Neural cell (in vitro differentiated cells): Measurements from ENCODE around the gene SMAD1.
"Not testable (repeated sequence)": the region's sequence is repeated elsewhere in the genome, so short reads cannot be mapped to it uniquely, and the experiment has no call there.

Experiments
- EP300 ChIP-seq: fragments of 450-650 bp; conservative IDR thresholded peaks from 2 replicates; pipeline ENCODE4 v1.6.1; 2014; ENCODE audit warnings: antibody characterized with exemption, mild to moderate bottlenecking, moderate library complexity; ENCODE audit not compliant: poor library complexity, severe bottlenecking
- EZH2 ChIP-seq: fragments of 200-600, 300-800 bp; shearing (Covaris generic), sonication (generic); IDR thresholded peaks from 2 replicates; pipeline ENCODE4 v1.6.1; 2014; ENCODE audit warnings: antibody characterized with exemption, low read length, borderline replicate concordance, mild to moderate bottlenecking; ENCODE audit not compliant: insufficient read depth, poor library complexity, severe bottlenecking
- POLR2AphosphoS5 ChIP-seq: IDR thresholded peaks from 2 replicates; pipeline ENCODE4 v1.6.1; 2012
- RAD21 ChIP-seq: fragments of 450-650 bp; conservative IDR thresholded peaks from 2 replicates; pipeline ENCODE4 v1.6.1; 2014; ENCODE audit warnings: antibody characterized with exemption, mild to moderate bottlenecking, moderate library complexity
- SMC3 ChIP-seq: fragments of 450-650 bp; conservative IDR thresholded peaks from 2 replicates; pipeline ENCODE4 v1.6.1; 2014; ENCODE audit warnings: antibody characterized with exemption, mild to moderate bottlenecking, moderate library complexity; ENCODE audit not compliant: poor library complexity
- TAF1 ChIP-seq: IDR thresholded peaks from 2 replicates; pipeline ENCODE4 v1.6.1; 2012; ENCODE audit warnings: low read depth
- TF ChIP-seq, protein P1 (sequence below): fragments of 450-650 bp; IDR thresholded peaks from 2 replicates; pipeline ENCODE4 v1.5.1; 2014; ENCODE audit warnings: antibody characterized with exemption, mild to moderate bottlenecking, moderate library complexity; ENCODE audit not compliant: poor library complexity, severe bottlenecking
- TF ChIP-seq, protein P2 (sequence below): IDR thresholded peaks from 2 replicates; pipeline ENCODE4 v1.6.1; 2012; ENCODE audit warnings: borderline replicate concordance

DNA sequence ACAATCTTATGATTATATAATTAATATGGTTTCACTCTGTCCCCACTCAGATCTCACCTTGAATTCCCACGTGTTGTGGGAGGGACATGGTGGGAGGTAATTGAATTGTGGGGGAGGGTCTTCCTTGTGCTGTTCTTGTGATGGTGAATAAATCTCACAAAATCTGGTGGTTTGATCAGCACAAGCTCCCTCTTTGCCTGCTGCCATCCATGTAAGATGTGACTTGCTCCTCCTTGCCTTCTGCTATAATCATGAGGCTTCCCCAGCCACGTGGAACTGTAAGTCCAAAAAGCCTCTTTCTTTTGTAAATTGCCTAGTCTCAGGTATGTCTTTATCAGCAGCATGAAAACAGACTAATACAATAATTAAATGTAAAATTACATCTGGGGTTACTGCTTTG is 107.7 kb downstream of the SMAD1 start:
- not testable (repeated sequence) for TF ChIP-seq POLR2AphosphoS5, EZH2, EP300, SMC3, TAF1, RAD21
- TF ChIP-seq, protein P1, sequence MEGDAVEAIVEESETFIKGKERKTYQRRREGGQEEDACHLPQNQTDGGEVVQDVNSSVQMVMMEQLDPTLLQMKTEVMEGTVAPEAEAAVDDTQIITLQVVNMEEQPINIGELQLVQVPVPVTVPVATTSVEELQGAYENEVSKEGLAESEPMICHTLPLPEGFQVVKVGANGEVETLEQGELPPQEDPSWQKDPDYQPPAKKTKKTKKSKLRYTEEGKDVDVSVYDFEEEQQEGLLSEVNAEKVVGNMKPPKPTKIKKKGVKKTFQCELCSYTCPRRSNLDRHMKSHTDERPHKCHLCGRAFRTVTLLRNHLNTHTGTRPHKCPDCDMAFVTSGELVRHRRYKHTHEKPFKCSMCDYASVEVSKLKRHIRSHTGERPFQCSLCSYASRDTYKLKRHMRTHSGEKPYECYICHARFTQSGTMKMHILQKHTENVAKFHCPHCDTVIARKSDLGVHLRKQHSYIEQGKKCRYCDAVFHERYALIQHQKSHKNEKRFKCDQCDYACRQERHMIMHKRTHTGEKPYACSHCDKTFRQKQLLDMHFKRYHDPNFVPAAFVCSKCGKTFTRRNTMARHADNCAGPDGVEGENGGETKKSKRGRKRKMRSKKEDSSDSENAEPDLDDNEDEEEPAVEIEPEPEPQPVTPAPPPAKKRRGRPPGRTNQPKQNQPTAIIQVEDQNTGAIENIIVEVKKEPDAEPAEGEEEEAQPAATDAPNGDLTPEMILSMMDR: not testable (repeated sequence)
- TF ChIP-seq, protein P2, sequence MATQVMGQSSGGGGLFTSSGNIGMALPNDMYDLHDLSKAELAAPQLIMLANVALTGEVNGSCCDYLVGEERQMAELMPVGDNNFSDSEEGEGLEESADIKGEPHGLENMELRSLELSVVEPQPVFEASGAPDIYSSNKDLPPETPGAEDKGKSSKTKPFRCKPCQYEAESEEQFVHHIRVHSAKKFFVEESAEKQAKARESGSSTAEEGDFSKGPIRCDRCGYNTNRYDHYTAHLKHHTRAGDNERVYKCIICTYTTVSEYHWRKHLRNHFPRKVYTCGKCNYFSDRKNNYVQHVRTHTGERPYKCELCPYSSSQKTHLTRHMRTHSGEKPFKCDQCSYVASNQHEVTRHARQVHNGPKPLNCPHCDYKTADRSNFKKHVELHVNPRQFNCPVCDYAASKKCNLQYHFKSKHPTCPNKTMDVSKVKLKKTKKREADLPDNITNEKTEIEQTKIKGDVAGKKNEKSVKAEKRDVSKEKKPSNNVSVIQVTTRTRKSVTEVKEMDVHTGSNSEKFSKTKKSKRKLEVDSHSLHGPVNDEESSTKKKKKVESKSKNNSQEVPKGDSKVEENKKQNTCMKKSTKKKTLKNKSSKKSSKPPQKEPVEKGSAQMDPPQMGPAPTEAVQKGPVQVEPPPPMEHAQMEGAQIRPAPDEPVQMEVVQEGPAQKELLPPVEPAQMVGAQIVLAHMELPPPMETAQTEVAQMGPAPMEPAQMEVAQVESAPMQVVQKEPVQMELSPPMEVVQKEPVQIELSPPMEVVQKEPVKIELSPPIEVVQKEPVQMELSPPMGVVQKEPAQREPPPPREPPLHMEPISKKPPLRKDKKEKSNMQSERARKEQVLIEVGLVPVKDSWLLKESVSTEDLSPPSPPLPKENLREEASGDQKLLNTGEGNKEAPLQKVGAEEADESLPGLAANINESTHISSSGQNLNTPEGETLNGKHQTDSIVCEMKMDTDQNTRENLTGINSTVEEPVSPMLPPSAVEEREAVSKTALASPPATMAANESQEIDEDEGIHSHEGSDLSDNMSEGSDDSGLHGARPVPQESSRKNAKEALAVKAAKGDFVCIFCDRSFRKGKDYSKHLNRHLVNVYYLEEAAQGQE: not testable (repeated sequence)
